Adrenal gland (tissue), 5 donors: ENCODE measurements around the gene SYT14.

Source experiments
- POLR2A ChIP-seq, 2 donors: fragments of 450-650 bp; IDR thresholded peaks; one replicate each; pipeline ENCODE4 v1.6.1; 2017; ENCODE audit warnings: antibody characterized with exemption in 2 of 2, mild to moderate bottlenecking in 2 of 2, moderate library complexity in 1 of 2
- TF ChIP-seq, protein P1 (sequence below), 6 experiments: fragments of 450-650 bp in 4 of 6; fragments of 200-600 bp in 2 of 6; sonication (generic) in 1 of 6; IDR thresholded peaks; 1 replicate in 5 of 6; 2 replicates in 1 of 6; pipeline versions ENCODE4 v1.5.1 to v1.8.0; 2016 to 2021; ENCODE audit warnings: antibody characterized with exemption in 6 of 6, mild to moderate bottlenecking in 2 of 6, moderate library complexity in 1 of 6
- donor health status: DM: no; HTN: no; CAD: no.

DNA sequence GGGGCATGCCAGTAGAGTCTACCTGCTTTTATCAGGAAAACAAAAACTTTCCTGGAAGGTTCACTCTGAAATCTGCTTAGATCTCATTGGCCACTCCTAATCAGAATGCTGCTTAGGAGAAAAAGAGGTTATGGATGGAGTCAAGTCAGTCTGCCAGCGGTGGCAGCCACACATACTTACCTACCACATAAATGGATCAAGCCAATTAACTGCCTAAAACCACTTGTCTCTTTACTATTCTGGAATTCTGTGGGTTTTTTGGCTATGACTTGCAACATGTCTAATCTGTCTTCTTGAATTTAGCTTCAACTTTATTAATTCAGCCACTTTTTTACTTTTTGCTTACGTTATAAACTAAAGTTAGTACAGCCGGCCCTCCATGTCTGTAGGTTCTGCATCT, 154.3 kb downstream of the SYT14 start:
- TF ChIP-seq, protein P1, sequence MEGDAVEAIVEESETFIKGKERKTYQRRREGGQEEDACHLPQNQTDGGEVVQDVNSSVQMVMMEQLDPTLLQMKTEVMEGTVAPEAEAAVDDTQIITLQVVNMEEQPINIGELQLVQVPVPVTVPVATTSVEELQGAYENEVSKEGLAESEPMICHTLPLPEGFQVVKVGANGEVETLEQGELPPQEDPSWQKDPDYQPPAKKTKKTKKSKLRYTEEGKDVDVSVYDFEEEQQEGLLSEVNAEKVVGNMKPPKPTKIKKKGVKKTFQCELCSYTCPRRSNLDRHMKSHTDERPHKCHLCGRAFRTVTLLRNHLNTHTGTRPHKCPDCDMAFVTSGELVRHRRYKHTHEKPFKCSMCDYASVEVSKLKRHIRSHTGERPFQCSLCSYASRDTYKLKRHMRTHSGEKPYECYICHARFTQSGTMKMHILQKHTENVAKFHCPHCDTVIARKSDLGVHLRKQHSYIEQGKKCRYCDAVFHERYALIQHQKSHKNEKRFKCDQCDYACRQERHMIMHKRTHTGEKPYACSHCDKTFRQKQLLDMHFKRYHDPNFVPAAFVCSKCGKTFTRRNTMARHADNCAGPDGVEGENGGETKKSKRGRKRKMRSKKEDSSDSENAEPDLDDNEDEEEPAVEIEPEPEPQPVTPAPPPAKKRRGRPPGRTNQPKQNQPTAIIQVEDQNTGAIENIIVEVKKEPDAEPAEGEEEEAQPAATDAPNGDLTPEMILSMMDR (IDR thresholded peaks at IDR 0.05), result no peak
- TF ChIP-seq POLR2A (IDR thresholded peaks at IDR 0.05), result no peak
